WTC11 (cell line): ENCODE results near the gene KAT7. TPM values are rescaled to one million over a fixed set of nuclear protein-coding genes. Genes with fewer than 3 reads are reported as not detected.

ENCODE experiments used
- ATAC-seq: fragments of 200-7000 bp; cut with Tn5 transposase; 2 replicates; pipeline ENCODE4 v1.10.0; 2021; ENCODE audit warnings: mild to moderate bottlenecking, moderate library complexity
- CTCF ChIA-PET: fragments of 300-600 bp; sonication (Branson Sonifier 250); formaldehyde crosslinking; loops from one replicate; lab custom pipeline; 2021; ENCODE audit warnings: antibody characterized with exemption; lab: Charles Lee
- POLR2A ChIA-PET: fragments of 350-600 bp; sonication (Branson Sonifier 250); formaldehyde crosslinking; loops from one replicate; lab custom pipeline; 2021; ENCODE audit warnings: antibody characterized with exemption; lab: Charles Lee
- DNase-seq: peaks from one replicate; pipeline ENCODE4 v3.0.0; 2021; ENCODE audit warnings: low spot score
- H3K27ac Mint-ChIP-seq: 2 replicates; pipeline ENCODE4 v1.8.0; 2021; ENCODE audit warnings: mixed read lengths
- H3K27me3 Mint-ChIP-seq: 2 replicates; pipeline ENCODE4 v1.8.0; 2021; ENCODE audit warnings: low read depth, mild to moderate bottlenecking, moderate library complexity, mixed read lengths
- H3K36me3 Mint-ChIP-seq: 2 replicates; pipeline ENCODE4 v1.8.0; 2021; ENCODE audit warnings: mixed read lengths
- H3K4me1 Mint-ChIP-seq: 2 replicates; pipeline ENCODE4 v1.8.0; 2022; ENCODE audit warnings: mixed read lengths
- H3K4me3 Mint-ChIP-seq: 2 replicates; pipeline ENCODE4 v1.8.0; 2021; ENCODE audit warnings: mild to moderate bottlenecking, moderate library complexity, mixed read lengths
- H3K9me3 Mint-ChIP-seq: 2 replicates; pipeline ENCODE4 v1.8.0; 2021; ENCODE audit warnings: mixed read lengths
- TCF7 ChIP-seq: sonication (generic); formaldehyde crosslinking; IDR thresholded peaks from 2 replicates; pipeline ENCODE4 v1.8.0; 2022; ENCODE audit warnings: mild to moderate bottlenecking, low read depth, missing genetic modification reagents, moderate library complexity
- ZNF219 ChIP-seq: sonication (generic); formaldehyde crosslinking; IDR thresholded peaks from 2 replicates; pipeline ENCODE4 v1.8.0; 2023; ENCODE audit warnings: missing genetic modification reagents, mild to moderate bottlenecking, borderline replicate concordance
- ZNF396 ChIP-seq: fragments of 250-450 bp; sonication (Bioruptor Pico); IDR thresholded peaks from 2 replicates; pipeline ENCODE4 v1.8.0; 2021; ENCODE audit warnings: mild to moderate bottlenecking, moderate library complexity, borderline replicate concordance
- total RNA-seq: library from RNA; stranded (reverse); gene quantifications from 3 replicates; pipeline ENCODE4 v1.2.3, GENCODE V29; 2021
- TF ChIP-seq, protein P1 (sequence below): sonication (generic); formaldehyde crosslinking; IDR thresholded peaks from 2 replicates; pipeline ENCODE4 v1.8.0; 2022; ENCODE audit warnings: mild to moderate bottlenecking, missing genetic modification reagents
- TF ChIP-seq, protein P2 (sequence below): sonication (generic); formaldehyde crosslinking; IDR thresholded peaks from 2 replicates; pipeline ENCODE4 v1.8.1; 2023; ENCODE audit warnings: mild to moderate bottlenecking, missing genetic modification reagents, moderate library complexity
- TF ChIP-seq, protein P3 (sequence below): fragments of 250-450 bp; sonication (Bioruptor Pico); IDR thresholded peaks from 2 replicates; pipeline ENCODE4 v1.9.0; 2021; ENCODE audit warnings: mild to moderate bottlenecking, borderline replicate concordance
- TF ChIP-seq, protein P4 (sequence below): sonication (generic); formaldehyde crosslinking; IDR thresholded peaks from 2 replicates; pipeline ENCODE4 v1.8.1; 2022; ENCODE audit warnings: mild to moderate bottlenecking, missing genetic modification reagents, moderate library complexity, borderline replicate concordance
- TF ChIP-seq, protein P5 (sequence below): fragments of 250-450 bp; sonication (Bioruptor Pico); IDR thresholded peaks from 2 replicates; pipeline ENCODE4 v1.9.0; 2021; ENCODE audit warnings: moderate library complexity, mild to moderate bottlenecking, inconsistent platforms, borderline replicate concordance
- TF ChIP-seq, protein P6 (sequence below): fragments of 250-450 bp; sonication (Bioruptor Pico); conservative IDR thresholded peaks from 2 replicates; pipeline ENCODE4 v1.9.0; 2021; ENCODE audit warnings: mild to moderate bottlenecking

KAT7 gene
- total RNA-seq, 1 experiment from 2014 or later = 199 TPM

DNA sequence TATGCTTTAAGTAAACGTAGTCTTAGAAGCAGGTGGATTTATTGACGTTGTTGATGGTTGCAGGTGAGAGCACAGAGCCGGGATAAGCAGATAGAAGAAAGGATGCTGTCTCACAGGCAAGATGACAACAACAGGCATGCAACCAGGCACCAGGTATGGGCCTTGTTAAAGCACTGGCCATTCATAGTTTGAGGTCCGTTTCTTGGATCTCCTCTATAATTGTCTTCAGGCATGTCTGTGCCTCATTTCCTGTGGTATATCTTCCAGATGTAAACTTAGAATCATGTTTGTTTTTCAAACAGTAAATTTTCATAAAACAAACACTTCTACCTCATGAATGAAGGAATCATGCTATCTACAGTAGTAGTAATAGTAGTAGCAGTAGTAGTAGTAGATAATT is 20.6 kb downstream of the KAT7 start:
- no peak for DNase-seq
- no peak overlapping the region for H3K4me3 Mint-ChIP-seq
- H3K4me1 Mint-ChIP-seq = peaks cover 37% of the 10 kb centered on the region
- H3K36me3 Mint-ChIP-seq = peaks cover 62% of the 10 kb centered on the region
- ChIA-PET POLR2A (no interaction called here), CTCF (interaction anchor here (0.5 kb wide), 1 partner anchor 21 kb away, joined by 4 read pairs; no protein-coding TSS in a partner anchor)
- ATAC-seq = no peak
- no peaks in the 10 kb centered on the region for H3K9me3 Mint-ChIP-seq
- H3K27ac Mint-ChIP-seq = peak overlapping the region; percentile 84
- no peak for TF ChIP-seq TCF7 (CRISPR knock-in tag)
- TF ChIP-seq, protein P1, sequence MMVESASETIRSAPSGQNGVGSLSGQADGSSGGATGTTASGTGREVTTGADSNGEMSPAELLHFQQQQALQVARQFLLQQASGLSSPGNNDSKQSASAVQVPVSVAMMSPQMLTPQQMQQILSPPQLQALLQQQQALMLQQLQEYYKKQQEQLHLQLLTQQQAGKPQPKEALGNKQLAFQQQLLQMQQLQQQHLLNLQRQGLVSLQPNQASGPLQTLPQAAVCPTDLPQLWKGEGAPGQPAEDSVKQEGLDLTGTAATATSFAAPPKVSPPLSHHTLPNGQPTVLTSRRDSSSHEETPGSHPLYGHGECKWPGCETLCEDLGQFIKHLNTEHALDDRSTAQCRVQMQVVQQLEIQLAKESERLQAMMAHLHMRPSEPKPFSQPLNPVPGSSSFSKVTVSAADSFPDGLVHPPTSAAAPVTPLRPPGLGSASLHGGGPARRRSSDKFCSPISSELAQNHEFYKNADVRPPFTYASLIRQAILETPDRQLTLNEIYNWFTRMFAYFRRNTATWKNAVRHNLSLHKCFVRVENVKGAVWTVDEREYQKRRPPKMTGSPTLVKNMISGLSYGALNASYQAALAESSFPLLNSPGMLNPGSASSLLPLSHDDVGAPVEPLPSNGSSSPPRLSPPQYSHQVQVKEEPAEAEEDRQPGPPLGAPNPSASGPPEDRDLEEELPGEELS (CRISPR knock-in tag) = no peak
- TF ChIP-seq, protein P2, sequence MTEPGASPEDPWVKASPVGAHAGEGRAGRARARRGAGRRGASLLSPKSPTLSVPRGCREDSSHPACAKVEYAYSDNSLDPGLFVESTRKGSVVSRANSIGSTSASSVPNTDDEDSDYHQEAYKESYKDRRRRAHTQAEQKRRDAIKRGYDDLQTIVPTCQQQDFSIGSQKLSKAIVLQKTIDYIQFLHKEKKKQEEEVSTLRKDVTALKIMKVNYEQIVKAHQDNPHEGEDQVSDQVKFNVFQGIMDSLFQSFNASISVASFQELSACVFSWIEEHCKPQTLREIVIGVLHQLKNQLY (CRISPR knock-in tag) = no peak
- no peaks in the 10 kb centered on the region for H3K27me3 Mint-ChIP-seq

DNA sequence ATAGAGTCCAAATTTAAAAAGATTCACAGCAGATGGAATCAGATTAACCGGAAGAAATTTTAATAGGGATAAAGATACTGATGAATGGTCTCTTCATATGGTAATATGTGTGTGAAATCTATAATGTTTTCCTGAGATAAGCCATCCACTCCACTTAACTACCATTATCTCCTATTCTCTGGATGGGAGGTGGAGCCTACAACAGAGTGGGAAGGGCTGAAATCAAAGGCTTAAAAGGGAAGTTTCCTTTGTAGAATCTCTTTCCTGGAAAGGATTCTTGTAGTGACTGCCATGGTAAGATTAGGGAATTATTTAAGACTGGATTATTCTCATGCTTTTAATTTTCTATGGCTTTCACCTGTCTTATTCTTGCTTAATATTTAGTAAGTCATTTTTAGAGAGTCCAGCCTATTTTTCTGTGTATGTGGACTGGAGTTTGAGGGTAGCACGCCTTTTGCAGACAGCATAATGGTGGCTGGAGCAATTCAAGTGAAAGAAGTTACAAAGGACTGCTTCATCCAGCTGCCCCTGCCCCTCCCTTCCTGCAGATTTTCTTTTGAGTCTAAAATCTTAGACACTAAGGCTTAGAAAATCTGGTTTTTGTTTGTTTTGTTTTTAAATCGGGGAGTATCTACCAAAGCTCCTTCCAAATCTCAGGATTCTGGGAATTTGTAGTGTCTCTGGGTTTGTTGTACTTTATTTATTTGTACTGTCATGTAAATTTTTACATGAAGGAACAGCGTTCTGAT is 26.5 kb downstream of the KAT7 start:
- Mint-ChIP-seq H3K4me1 (peaks cover 74% of the 10 kb centered on the region), H3K27me3 (no peaks in the 10 kb centered on the region)

More for the DNA sequence above, 26.5 kb downstream of the KAT7 start:
- Mint-ChIP-seq H3K9me3 (no peaks in the 10 kb centered on the region), H3K27ac (peak overlapping the region; percentile 99), H3K4me3 (peak overlapping the region; percentile 77)
- ATAC-seq (peak; percentile 25), DNase-seq (no peak)
- CTCF ChIA-PET = no interaction called here
- TF ChIP-seq ZNF219 (CRISPR knock-in tag) = no peak
- TF ChIP-seq, protein P3, sequence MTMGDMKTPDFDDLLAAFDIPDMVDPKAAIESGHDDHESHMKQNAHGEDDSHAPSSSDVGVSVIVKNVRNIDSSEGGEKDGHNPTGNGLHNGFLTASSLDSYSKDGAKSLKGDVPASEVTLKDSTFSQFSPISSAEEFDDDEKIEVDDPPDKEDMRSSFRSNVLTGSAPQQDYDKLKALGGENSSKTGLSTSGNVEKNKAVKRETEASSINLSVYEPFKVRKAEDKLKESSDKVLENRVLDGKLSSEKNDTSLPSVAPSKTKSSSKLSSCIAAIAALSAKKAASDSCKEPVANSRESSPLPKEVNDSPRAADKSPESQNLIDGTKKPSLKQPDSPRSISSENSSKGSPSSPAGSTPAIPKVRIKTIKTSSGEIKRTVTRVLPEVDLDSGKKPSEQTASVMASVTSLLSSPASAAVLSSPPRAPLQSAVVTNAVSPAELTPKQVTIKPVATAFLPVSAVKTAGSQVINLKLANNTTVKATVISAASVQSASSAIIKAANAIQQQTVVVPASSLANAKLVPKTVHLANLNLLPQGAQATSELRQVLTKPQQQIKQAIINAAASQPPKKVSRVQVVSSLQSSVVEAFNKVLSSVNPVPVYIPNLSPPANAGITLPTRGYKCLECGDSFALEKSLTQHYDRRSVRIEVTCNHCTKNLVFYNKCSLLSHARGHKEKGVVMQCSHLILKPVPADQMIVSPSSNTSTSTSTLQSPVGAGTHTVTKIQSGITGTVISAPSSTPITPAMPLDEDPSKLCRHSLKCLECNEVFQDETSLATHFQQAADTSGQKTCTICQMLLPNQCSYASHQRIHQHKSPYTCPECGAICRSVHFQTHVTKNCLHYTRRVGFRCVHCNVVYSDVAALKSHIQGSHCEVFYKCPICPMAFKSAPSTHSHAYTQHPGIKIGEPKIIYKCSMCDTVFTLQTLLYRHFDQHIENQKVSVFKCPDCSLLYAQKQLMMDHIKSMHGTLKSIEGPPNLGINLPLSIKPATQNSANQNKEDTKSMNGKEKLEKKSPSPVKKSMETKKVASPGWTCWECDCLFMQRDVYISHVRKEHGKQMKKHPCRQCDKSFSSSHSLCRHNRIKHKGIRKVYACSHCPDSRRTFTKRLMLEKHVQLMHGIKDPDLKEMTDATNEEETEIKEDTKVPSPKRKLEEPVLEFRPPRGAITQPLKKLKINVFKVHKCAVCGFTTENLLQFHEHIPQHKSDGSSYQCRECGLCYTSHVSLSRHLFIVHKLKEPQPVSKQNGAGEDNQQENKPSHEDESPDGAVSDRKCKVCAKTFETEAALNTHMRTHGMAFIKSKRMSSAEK (CRISPR knock-in tag) = no peak
- no peak for TF ChIP-seq TCF7 (CRISPR knock-in tag)
- TF ChIP-seq, protein P4, sequence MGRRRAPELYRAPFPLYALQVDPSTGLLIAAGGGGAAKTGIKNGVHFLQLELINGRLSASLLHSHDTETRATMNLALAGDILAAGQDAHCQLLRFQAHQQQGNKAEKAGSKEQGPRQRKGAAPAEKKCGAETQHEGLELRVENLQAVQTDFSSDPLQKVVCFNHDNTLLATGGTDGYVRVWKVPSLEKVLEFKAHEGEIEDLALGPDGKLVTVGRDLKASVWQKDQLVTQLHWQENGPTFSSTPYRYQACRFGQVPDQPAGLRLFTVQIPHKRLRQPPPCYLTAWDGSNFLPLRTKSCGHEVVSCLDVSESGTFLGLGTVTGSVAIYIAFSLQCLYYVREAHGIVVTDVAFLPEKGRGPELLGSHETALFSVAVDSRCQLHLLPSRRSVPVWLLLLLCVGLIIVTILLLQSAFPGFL (CRISPR knock-in tag) = no peak
- TF ChIP-seq, protein P5, sequence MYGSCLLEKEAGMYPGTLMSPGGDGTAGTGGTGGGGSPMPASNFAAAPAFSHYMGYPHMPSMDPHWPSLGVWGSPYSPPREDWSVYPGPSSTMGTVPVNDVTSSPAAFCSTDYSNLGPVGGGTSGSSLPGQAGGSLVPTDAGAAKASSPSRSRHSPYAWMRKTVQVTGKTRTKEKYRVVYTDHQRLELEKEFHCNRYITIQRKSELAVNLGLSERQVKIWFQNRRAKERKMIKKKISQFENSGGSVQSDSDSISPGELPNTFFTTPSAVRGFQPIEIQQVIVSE (CRISPR knock-in tag) = no peak
- no peak for TF ChIP-seq ZNF396 (CRISPR knock-in tag)
- TF ChIP-seq, protein P6, sequence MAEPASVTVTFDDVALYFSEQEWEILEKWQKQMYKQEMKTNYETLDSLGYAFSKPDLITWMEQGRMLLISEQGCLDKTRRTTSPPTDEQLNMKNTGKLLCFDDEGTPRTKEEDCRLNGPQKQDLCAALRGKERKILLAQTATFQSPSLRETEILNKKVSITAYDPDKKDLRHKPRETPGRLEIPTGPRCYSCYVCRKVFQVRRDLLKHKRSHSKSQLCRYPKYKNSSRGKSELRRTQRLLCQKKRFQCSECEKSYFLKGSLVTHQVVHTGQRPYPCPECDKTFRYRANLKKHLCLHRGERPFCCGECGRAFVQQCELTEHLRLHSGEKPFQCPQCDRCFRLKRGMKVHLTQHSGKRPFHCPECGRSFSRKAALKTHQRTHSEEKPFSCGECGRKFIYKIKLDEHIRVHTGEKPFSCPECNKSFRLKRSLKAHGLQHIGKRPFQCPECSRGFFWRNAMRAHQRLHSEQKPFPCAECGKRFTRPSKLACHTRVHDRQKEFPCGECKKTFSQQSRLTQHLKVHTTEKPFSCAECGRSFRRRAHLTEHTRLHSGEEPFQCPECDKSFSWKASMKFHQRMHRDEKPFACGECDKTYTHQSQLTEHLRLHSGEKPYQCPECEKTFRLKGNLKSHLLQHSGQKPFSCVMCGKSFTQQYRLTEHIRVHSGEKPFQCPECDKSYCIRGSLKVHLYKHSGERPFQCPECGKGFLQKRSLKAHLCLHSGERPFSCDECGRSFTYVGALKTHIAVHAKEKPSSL = no peak
- TF ChIP-seq, all 79 proteins: peak for 0
- peaks cover 49% of the 10 kb centered on the region for H3K36me3 Mint-ChIP-seq
- POLR2A ChIA-PET = interaction anchor here (1.0 to 1.4 kb wide), 3 partner anchors 24 to 138 kb away, joined by 3 to 8 read pairs (median 3); partner anchors contain the start of genes FAM117A and SPOP
